Right atrium auricular region (tissue), 2 donors: ENCODE measurements around the gene PNKD. TPM values are rescaled to one million over a fixed set of nuclear protein-coding genes. Genes with fewer than 3 reads are reported as not detected.

Experiments used
- DNase-seq: peaks from one replicate; pipeline ENCODE4 v3.0.0-alpha.2; 2019; ENCODE audit warnings: low spot score
- H3K27ac ChIP-seq, 2 donors: fragments of 200-600 bp; sonication (generic); 1 replicate in 1 of 2; 2 replicates in 1 of 2; pipeline ENCODE4 v1.5.1; 2016 to 2019
- H3K27me3 ChIP-seq, 2 donors: fragments of 200-600 bp; sonication (generic); one replicate each; pipeline versions ENCODE4 v1.5.1 to v1.6.0; 2017 to 2019
- H3K36me3 ChIP-seq: fragments of 200-600 bp; sonication (generic); one replicate; pipeline ENCODE4 v1.5.1; 2016
- H3K4me1 ChIP-seq, 2 donors: fragments of 200-600 bp; sonication (generic); one replicate each; pipeline versions ENCODE4 v1.5.1 to v1.6.0; 2017 to 2019
- H3K4me3 ChIP-seq, 2 donors: fragments of 200-600 bp; sonication (generic); 1 replicate in 1 of 2; 2 replicates in 1 of 2; pipeline ENCODE4 v1.5.1; 2017 to 2019; ENCODE audit warnings: mild to moderate bottlenecking in 1 of 2, moderate library complexity in 1 of 2
- H3K9me3 ChIP-seq, 2 donors: fragments of 200-600 bp; sonication (generic); one replicate each; pipeline ENCODE4 v1.5.1; 2019
- total RNA-seq, 2 donors: library from RNA; depleted of rRNA; stranded (reverse); fragments of >200 nt; gene quantifications; one replicate each; pipeline ENCODE4 v1.1.0, GENCODE V29; 2016
- TF ChIP-seq, protein P1 (sequence below), 2 donors: fragments of 200-600 bp; sonication (generic); IDR thresholded peaks; one replicate each; pipeline ENCODE4 v1.5.1; 2019; ENCODE audit warnings: antibody characterized with exemption in 2 of 2

PNKD gene
- total RNA-seq, 2 donors from 2014 or later = 54.5 to 71.4 TPM

GRCh38 chr2:218369330-218369729 lies 99.0 kb downstream of the PNKD start:
- H3K9me3 ChIP-seq = no peaks in the 10 kb centered on the region

DNA sequence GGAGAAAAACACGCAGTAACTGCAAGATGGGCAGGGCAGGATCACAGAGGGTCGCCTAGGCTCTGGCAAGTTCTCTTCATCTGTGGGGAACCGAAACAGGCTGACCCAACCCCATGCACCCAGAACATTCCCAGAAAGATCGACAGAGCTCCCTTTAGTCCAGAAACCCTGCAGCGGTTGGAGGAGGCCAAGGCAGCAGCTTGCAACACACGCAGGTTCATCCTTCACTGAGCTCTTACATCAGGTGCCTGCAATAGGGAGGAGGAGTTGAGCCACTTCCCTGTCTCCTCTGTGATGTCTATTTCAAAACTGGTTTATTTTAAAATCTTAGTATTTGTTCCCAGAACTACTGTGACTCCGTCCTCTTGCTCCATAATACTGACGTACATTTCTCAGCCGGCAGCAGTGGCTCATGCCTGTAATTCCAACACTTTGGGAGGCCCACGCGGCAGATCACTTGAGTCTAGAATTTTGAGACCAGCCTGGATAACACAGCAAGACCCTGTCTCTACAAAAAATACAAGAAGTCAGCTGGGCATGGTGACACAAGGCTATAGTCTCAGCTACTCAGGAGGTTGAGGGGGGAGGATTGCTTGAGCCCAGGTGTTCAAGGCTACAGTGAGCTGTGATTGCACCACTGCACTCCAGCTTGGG lies 100.2 kb downstream of the PNKD start:
- peak; percentile 82 for DNase-seq

More at GRCh38 chr2:218369330-218369729, 99.0 kb downstream of the PNKD start:
- H3K27ac ChIP-seq = peak overlapping the region; percentile 93 to 95
- H3K4me1 ChIP-seq = peaks cover 0 to 21% of the 10 kb centered on the region in 2 donors
- no peak overlapping the region for H3K4me3 ChIP-seq
- DNase-seq = no peak
- TF ChIP-seq, protein P1, sequence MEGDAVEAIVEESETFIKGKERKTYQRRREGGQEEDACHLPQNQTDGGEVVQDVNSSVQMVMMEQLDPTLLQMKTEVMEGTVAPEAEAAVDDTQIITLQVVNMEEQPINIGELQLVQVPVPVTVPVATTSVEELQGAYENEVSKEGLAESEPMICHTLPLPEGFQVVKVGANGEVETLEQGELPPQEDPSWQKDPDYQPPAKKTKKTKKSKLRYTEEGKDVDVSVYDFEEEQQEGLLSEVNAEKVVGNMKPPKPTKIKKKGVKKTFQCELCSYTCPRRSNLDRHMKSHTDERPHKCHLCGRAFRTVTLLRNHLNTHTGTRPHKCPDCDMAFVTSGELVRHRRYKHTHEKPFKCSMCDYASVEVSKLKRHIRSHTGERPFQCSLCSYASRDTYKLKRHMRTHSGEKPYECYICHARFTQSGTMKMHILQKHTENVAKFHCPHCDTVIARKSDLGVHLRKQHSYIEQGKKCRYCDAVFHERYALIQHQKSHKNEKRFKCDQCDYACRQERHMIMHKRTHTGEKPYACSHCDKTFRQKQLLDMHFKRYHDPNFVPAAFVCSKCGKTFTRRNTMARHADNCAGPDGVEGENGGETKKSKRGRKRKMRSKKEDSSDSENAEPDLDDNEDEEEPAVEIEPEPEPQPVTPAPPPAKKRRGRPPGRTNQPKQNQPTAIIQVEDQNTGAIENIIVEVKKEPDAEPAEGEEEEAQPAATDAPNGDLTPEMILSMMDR (IDR thresholded peaks at IDR 0.05) = no peak
- no peaks in the 10 kb centered on the region for H3K27me3 ChIP-seq
- H3K36me3 ChIP-seq = no peaks in the 10 kb centered on the region

GRCh38 chr2:218371983-218372350 lies 101.6 kb downstream of the PNKD start:
- Histone ChIP-seq H3K27me3 (no peaks in the 10 kb centered on the region), H3K9me3 (no peaks in the 10 kb centered on the region), H3K4me3 (no peak overlapping the region), H3K27ac (peak overlapping the region in 1 of 2 donors; percentile 61), H3K4me1 (peaks cover 0 to 21% of the 10 kb centered on the region in 2 donors), H3K36me3 (no peaks in the 10 kb centered on the region)
- TF ChIP-seq, protein P1 (IDR thresholded peaks at IDR 0.05) = no peak
- no peak for DNase-seq

More for the DNA sequence above, 100.2 kb downstream of the PNKD start:
- no peak overlapping the region for H3K4me3 ChIP-seq
- no peaks in the 10 kb centered on the region for H3K9me3 ChIP-seq
- peaks cover 0 to 21% of the 10 kb centered on the region in 2 donors for H3K4me1 ChIP-seq
- H3K27ac ChIP-seq = peak overlapping the region; percentile 93 to 95
- TF ChIP-seq, protein P1 (IDR thresholded peaks at IDR 0.05) = no peak
- no peaks in the 10 kb centered on the region for H3K36me3 ChIP-seq
- H3K27me3 ChIP-seq = no peaks in the 10 kb centered on the region

- no peaks in the 10 kb centered on the region for H3K4me1 ChIP-seq
- H3K27me3 ChIP-seq = no peaks in the 10 kb centered on the region
- no peaks in the 10 kb centered on the region for H3K9me3 ChIP-seq
- H3K4me3 ChIP-seq = no peak overlapping the region
- no peak for DNase-seq
- no peak overlapping the region for H3K27ac ChIP-seq
- no peaks in the 10 kb centered on the region for H3K36me3 ChIP-seq
- TF ChIP-seq, protein P1 (IDR thresholded peaks at IDR 0.05) = no peak
These were observed 104.5 kb downstream of the PNKD start for GRCh38 chr2:218374795-218375194.

DNA sequence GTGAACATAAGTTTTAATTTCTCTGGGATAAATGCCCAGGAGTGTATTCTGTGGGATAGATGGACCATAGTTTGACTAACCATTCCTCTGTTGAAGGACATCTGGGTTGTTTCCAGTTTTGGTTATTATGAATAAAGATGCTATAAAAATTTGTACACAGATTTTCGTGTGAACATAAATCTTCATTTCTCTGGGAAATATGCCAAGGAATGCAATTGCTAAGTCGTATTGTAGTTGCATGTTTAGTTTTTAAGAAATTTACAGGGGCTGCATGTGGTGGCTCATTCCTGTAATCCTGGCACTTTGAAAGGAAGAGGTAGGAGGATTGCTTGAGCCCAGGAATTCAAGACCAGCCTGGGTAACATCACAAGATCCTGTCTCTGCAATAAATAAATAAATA lies 104.9 kb downstream of the PNKD start:
- DNase-seq = no peak
- TF ChIP-seq, protein P1 (IDR thresholded peaks at IDR 0.05) = no peak
- H3K4me3 ChIP-seq = no peak overlapping the region
- no peaks in the 10 kb centered on the region for H3K36me3 ChIP-seq
- no peak overlapping the region for H3K27ac ChIP-seq
- H3K4me1 ChIP-seq = no peaks in the 10 kb centered on the region
- H3K9me3 ChIP-seq = no peaks in the 10 kb centered on the region
- H3K27me3 ChIP-seq = no peaks in the 10 kb centered on the region

DNA sequence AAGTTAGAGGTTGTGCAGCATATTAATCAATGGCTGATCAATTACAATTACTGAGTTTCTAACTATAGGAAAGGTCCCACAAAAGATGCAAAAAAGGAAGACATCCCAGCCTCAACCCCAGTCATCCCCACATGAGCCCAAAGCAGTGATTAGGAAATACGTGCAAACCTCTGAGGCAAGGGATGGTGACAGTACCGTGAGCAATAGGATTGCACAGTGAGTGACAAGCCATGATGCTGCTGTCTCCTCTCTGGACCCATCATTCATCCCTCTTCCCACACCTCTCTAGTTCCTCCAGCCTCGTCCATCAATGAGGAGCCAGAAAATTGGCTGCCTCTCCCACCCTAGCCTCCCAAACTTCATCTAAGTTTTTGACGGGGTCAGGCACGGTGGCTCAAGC lies 107.7 kb downstream of the PNKD start:
- Histone ChIP-seq H3K36me3 (no peaks in the 10 kb centered on the region), H3K9me3 (no peaks in the 10 kb centered on the region), H3K27ac (no peak overlapping the region), H3K4me1 (no peaks in the 10 kb centered on the region), H3K27me3 (no peaks in the 10 kb centered on the region), H3K4me3 (no peak overlapping the region)
- no peak for DNase-seq
- TF ChIP-seq, protein P1 (IDR thresholded peaks at IDR 0.05) = no peak
